ENCODE results near the gene ATP5F1C. TPM values are rescaled to one million over a fixed set of nuclear protein-coding genes. Genes with fewer than 3 reads are reported as not detected.
A peak's percentile ranks its signal among the peaks of the same experiment; 100 is the strongest.

The ATP5F1C gene
- total and polyA plus RNA-seq, 10 of the 15 experiments (the other 5 are each of a cell fraction or from before 2014, with no cell fraction given) = 307 to 978 (median 454) TPM

- TF ChIP-seq E2F8 (IDR thresholded peaks at IDR 0.05; ENCODE audit: low read depth, partially characterized antibody) (no peak), ATF3 (IDR thresholded peaks at IDR 0.05; ENCODE audit: borderline replicate concordance, extremely low read depth, low read depth, low read length) (no peak), JUND (IDR thresholded peaks at IDR 0.05; ENCODE audit: low read depth, low read length) (peak; percentile 51; the same call in 1 of the 2 replicates), CEBPZ (IDR thresholded peaks at IDR 0.05; ENCODE audit: low read depth, low read length) (peak; percentile 69), SP1 (IDR thresholded peaks at IDR 0.05; ENCODE audit: low read depth, low read length) (peak; percentile 51), NFXL1 (IDR thresholded peaks at IDR 0.05; ENCODE audit: borderline replicate concordance) (no peak), SMARCA5 (IDR thresholded peaks at IDR 0.05) (0 out of 2 replicates have a peak, but pooled peaks have one; percentile 31), CHD4 (IDR thresholded peaks at IDR 0.05) (no peak), TCF7 (IDR thresholded peaks at IDR 0.05; ENCODE audit: borderline replicate concordance) (no peak), EED (IDR thresholded peaks at IDR 0.05; ENCODE audit: low read depth) (no peak), JUNB (IDR thresholded peaks at IDR 0.05) (no peak), TAF1 (IDR thresholded peaks at IDR 0.05; ENCODE audit: borderline replicate concordance, low read depth, low read length) (peak; percentile 95), HDGF (IDR thresholded peaks at IDR 0.05) (peak; percentile 57; the same call in 1 of the 2 replicates), IKZF2 (IDR thresholded peaks at IDR 0.05) (no peak), SUZ12 (IDR thresholded peaks at IDR 0.05; ENCODE audit: unreplicated experiment) (no peak), RBBP5 (conservative IDR thresholded peaks at IDR 0.05) (no peak), GABPA (IDR thresholded peaks at IDR 0.05; ENCODE audit: low read depth) (0 out of 2 replicates have a peak, but pooled peaks have one; percentile 53), MTA3 (IDR thresholded peaks at IDR 0.05; ENCODE audit: borderline replicate concordance, low read length) (no peak), SPI1 (IDR thresholded peaks at IDR 0.05; ENCODE audit: borderline replicate concordance, insufficient read depth, low read depth, low read length) (no peak), CREM (IDR thresholded peaks at IDR 0.05; ENCODE audit: low read depth) (peak; percentile 70; the same call in 1 of the 2 replicates), TARDBP (IDR thresholded peaks at IDR 0.05; ENCODE audit: borderline replicate concordance) (no peak), ETV6 (conservative IDR thresholded peaks at IDR 0.05 in 1 of 2, IDR thresholded peaks at IDR 0.05 in 1 of 2; ENCODE audit: borderline replicate concordance in 1 of 2, low read depth in 1 of 2) (no peak), BHLHE40 (IDR thresholded peaks at IDR 0.05; ENCODE audit: borderline replicate concordance in 1 of 2, low read depth in 2 of 2, low read length in 1 of 2) (peak; percentile 62 to 76; a peak in 2 of 4 replicates), WRNIP1 (IDR thresholded peaks at IDR 0.05; ENCODE audit: borderline replicate concordance, low read depth, low read length) (no peak), SRF (IDR thresholded peaks at IDR 0.05; ENCODE audit: low read depth in 2 of 2, low read length in 2 of 2) (peak; percentile 96 to 99)
Measured at GRCh38 chr10:7818295-7819120, 30.5 kb downstream of the ATP5F1C start, which contains the start of gene TAF3 (continued).
